Lung (tissue), 12 donors: ENCODE data around the gene SELENOH. TPM values are rescaled to one million over a fixed set of nuclear protein-coding genes. Genes with fewer than 3 reads are reported as not detected.

Source experiments
- ATAC-seq: fragments of 200-7000 bp; cut with Tn5 transposase; one replicate; pipeline ENCODE4 v1.9.1; 2020; ENCODE audit warnings: moderate number of reproducible peaks; ENCODE audit not compliant: insufficient read depth, low FRiP score
- DNase-seq, 3 donors: peaks; one replicate each; pipeline ENCODE4 v3.0.0-alpha.2; 2013 to 2017
- H3K27ac ChIP-seq, 2 donors: one replicate each; pipeline ENCODE4 v1.5.1; 2013; ENCODE audit warnings: mild to moderate bottlenecking in 2 of 2, moderate library complexity in 2 of 2, control low read depth in 1 of 2, inconsistent platforms in 1 of 2, low read depth in 1 of 2, low read length in 1 of 2
- H3K27me3 ChIP-seq, 3 donors: one replicate each; pipeline ENCODE4 v1.5.1; 2013; ENCODE audit warnings: low read length in 2 of 3; ENCODE audit not compliant: control insufficient read depth in 3 of 3, insufficient read depth in 3 of 3
- H3K36me3 ChIP-seq, 4 donors: one replicate each; pipeline ENCODE4 v1.5.1; 2013; ENCODE audit warnings: low read length in 4 of 4, mild to moderate bottlenecking in 1 of 4, moderate library complexity in 1 of 4; ENCODE audit not compliant: control insufficient read depth in 4 of 4, insufficient read depth in 4 of 4
- H3K4me1 ChIP-seq, 5 donors: one replicate each; pipeline ENCODE4 v1.5.1; 2013; ENCODE audit warnings: low read length in 5 of 5, mild to moderate bottlenecking in 2 of 5, moderate library complexity in 1 of 5; ENCODE audit not compliant: control insufficient read depth in 5 of 5, insufficient read depth in 5 of 5
- H3K4me3 ChIP-seq: one replicate; pipeline ENCODE4 v1.5.1; 2013; ENCODE audit warnings: mild to moderate bottlenecking, control low read depth, moderate library complexity
- H3K9ac ChIP-seq, 2 donors: one replicate each; pipeline ENCODE4 v1.5.1; 2013; ENCODE audit warnings: low read length in 2 of 2, control low read depth in 1 of 2; ENCODE audit not compliant: insufficient read depth in 1 of 2
- H3K9me3 ChIP-seq, 4 donors: one replicate each; pipeline ENCODE4 v1.5.1; 2013; ENCODE audit warnings: low read length in 3 of 4, mild to moderate bottlenecking in 1 of 4, moderate library complexity in 1 of 4; ENCODE audit not compliant: control insufficient read depth in 4 of 4, insufficient read depth in 3 of 4
- CTCF ChIP-seq: IDR thresholded peaks from 2 replicates; pipeline ENCODE4 v1.5.1; 2012; ENCODE audit warnings: mild to moderate bottlenecking; ENCODE audit errors: control extremely low read depth, extremely low read depth
- WGBS, 2 donors: extraction: QIAGEN DNeasy Blood & Tissue Kit; methylation state at CpG; one replicate each; pipeline ENCODE4 v1.1.7; 2013; 5-methylcytosine and 5-hydroxymethylcytosine counted together
- polyA plus RNA-seq, 2 donors: library from polyadenylated mRNA; stranded (reverse); fragments of 200-250 nt; gene quantifications; one replicate each; pipeline ENCODE4 v1.2.1, GENCODE V29; 2013
- total RNA-seq, 2 donors: library from RNA; depleted of rRNA in 1 of 2; stranded (reverse); fragments of >200 nt in 1 of 2; gene quantifications; one replicate each; pipeline ENCODE4 v1.2.1, GENCODE V29; 2014 to 2021
- donor health status: control.
- donor health status: control.
- donor health status: Bipolar disorder and iron deficiency.
- donor health status: healthy.
- donor health status: DM: yes; HTN: yes; CAD: no.

The SELENOH gene
- total and polyA plus RNA-seq, 4 donors = 77.3 to 155 (median 139) TPM

GRCh38 chr11:57729479-57729878, 11.8 kb upstream of the SELENOH start:
- WGBS, 2 donors = 98 to 99% methylated on average over 7 of the region's 7 CpGs
- no peak overlapping the region for H3K9ac ChIP-seq
- DNase-seq = no peak
- H3K4me1 ChIP-seq = peaks cover 0 to 5% (median 0%) of the 10 kb centered on the region in 5 donors
- no peaks in the 10 kb centered on the region for H3K27me3 ChIP-seq
- H3K36me3 ChIP-seq = peaks cover 0 to 5% (median under 1%) of the 10 kb centered on the region in 4 donors
- no peak for ATAC-seq
- no peak overlapping the region for H3K4me3 ChIP-seq
- H3K9me3 ChIP-seq = no peaks in the 10 kb centered on the region
- no peak for TF ChIP-seq CTCF
- H3K27ac ChIP-seq = no peak overlapping the region

GRCh38 chr11:57732661-57733060, 8.6 kb upstream of the SELENOH start:
- DNase-seq (no peak), ATAC-seq (no peak)
- no peak overlapping the region for H3K27ac ChIP-seq
- peaks cover 0 to 3% (median 0%) of the 10 kb centered on the region in 5 donors for H3K4me1 ChIP-seq
- H3K9ac ChIP-seq = no peak overlapping the region
- no peak overlapping the region for H3K4me3 ChIP-seq
- H3K36me3 ChIP-seq = peaks cover 4 to 11% (median 7%) of the 10 kb centered on the region in 4 donors
- no peaks in the 10 kb centered on the region for H3K9me3 ChIP-seq
- no peak for TF ChIP-seq CTCF
- H3K27me3 ChIP-seq = no peaks in the 10 kb centered on the region
- 96 to 97% methylated on average over 1 of the region's 1 CpG for WGBS, 2 donors

- H3K27ac ChIP-seq = peak overlapping the region in 1 of 2 donors; percentile 26
- no peak for DNase-seq
- H3K9me3 ChIP-seq = no peaks in the 10 kb centered on the region
- no peaks in the 10 kb centered on the region for H3K27me3 ChIP-seq
- ATAC-seq = no peak
- H3K4me3 ChIP-seq = no peak overlapping the region
- H3K4me1 ChIP-seq = peaks cover 0 to 3% (median 0%) of the 10 kb centered on the region in 5 donors
- no peak overlapping the region for H3K9ac ChIP-seq
- WGBS, 2 donors = 81 to 93% methylated on average over 3 of the region's 3 CpGs
- TF ChIP-seq CTCF = no peak
- peaks cover 9 to 31% (median 18%) of the 10 kb centered on the region in 4 donors for H3K36me3 ChIP-seq
Observed at GRCh38 chr11:57735619-57736298, 5.5 kb upstream of the SELENOH start.
